Stimulated activated CD8-positive, alpha-beta memory T cell treated with anti-CD3 and anti-CD28 coated beads, Interleukin-7, amount 100 ng/mL, for 4 hours (primary cell): Measurements from ENCODE around the gene PAH.
"Not testable (repeated sequence)": the region's sequence is repeated elsewhere in the genome, so short reads cannot be mapped to it uniquely, and the experiment has no call there.

Experiments
- DNase-seq, 2 donors: peaks; one replicate each; pipeline ENCODE4 v3.0.0-alpha.2; 2020; ENCODE audit warnings: low read depth in 2 of 2

The PAH gene

DNA sequence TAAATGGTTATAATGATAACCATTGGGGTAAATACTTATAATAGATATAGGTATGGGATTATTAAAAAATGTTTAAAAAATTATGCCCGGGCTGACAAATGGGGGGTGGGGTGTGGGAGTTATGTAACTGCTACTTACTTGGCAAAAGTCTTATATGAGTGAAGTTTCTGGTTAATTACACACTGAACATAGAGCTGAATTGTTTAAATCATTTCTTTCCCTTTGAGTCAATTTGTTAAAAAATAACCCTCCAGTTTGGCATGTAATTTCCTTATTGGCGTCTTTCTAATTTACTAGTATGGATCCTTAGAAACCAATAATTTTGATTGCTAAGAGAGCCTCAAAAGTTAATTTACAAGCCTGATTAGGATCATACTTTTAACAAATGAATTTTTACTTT, 16.7 kb downstream of the PAH start:
- no peak for DNase-seq

DNA sequence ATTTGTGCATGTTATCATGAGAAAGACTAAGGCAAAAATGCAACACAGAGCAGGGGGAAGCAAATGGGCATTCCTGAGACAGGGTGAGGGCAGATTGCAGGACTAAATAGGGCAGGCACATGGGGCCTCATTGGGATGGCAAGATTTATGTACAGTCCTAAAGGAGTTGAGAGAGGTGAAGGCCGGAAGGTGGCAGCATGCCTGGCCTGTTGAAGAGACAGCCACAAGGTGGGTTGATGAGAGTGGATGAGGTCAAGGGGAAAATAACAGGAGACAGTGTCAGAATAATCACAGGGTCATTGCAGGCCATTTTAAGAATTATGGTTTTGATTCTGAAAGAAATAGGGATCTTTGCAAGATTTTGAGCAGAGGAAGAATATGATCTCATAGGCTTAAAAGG, 21.0 kb downstream of the PAH start:
- DNase-seq = no peak

DNA sequence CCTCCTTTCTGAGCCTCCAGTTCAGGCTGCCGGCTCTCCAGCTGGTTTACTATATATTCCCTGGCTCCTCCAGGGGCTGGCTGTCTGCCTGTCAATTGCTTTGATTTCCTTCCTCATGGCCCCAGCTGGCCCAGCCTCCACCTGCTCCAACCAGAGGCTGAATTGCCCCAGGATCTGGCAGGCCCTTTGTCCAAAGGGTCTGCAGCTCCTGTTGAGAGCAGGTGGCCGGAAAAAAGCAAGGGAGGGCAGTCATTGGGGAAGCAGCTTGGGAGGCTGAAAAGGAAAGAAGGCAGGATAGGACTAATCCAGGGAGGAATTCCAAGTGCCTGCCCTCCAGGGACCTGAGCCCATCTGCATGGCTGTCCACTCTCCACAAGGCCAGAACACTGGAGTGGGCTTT, 25.3 kb downstream of the PAH start:
- DNase-seq = no peak

DNA sequence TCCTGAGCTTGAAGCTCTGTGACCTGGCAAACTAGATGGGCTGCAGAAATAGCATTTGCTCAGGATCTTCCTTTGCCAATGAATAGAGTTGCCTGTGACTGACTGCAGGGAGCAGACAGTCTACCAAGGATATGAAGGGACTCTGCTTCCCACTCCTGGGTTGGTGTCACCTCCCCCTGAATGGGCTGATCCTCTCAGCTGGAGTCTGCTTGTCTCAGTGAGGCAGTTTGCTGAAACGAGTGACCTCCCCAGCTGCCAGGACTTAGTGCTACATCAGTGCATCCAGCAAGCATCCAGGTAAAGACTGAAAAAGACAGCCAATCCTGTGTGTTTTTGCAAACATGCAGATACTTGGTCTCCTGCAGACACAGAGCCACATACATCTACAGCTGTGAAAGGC, 28.5 kb downstream of the PAH start:
- no peak for DNase-seq

DNA sequence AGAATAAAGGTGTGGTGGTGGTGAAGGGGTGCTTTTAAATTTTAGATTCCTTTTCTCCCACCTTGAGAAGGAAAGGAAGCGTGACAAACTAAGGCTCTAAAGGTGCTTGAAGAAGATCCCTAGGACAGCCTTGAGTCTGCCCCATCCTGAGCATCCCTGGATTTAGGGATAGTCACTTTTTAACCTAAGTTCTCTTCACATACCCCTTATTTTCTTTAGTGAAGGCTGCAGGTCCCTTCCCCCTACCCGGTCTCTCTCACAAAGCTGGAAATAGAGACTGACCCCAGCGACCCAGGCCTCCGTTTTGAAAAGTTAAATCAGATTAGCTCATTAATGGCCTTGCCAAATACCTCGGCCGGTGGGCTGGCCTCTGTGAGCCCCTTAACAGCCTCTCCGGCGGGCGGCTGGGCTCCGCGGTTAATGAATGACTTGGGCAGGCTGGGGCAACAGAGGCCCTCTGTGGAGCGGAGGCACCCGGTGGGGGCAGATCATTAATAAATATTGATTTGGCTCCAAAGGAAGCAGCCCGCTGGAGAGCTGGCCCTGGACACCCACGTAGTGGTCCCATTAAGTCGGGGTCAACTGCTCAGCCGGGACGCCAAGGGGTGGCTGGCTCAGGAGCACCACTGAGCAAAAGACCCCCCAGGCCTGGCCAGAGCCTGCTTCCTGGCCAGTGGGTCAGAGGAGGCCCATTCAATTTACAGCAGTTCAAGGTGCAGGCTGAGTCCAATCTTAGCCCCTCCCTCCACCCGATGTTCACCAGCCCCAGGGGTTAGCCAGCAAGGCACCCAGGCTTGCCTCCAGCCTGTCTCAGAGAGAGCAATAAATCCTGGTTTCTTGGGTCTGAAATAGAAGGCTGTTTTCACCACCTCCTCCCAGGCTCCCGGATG, 31.8 kb downstream of the PAH start:
- DNase-seq = no peak

DNA sequence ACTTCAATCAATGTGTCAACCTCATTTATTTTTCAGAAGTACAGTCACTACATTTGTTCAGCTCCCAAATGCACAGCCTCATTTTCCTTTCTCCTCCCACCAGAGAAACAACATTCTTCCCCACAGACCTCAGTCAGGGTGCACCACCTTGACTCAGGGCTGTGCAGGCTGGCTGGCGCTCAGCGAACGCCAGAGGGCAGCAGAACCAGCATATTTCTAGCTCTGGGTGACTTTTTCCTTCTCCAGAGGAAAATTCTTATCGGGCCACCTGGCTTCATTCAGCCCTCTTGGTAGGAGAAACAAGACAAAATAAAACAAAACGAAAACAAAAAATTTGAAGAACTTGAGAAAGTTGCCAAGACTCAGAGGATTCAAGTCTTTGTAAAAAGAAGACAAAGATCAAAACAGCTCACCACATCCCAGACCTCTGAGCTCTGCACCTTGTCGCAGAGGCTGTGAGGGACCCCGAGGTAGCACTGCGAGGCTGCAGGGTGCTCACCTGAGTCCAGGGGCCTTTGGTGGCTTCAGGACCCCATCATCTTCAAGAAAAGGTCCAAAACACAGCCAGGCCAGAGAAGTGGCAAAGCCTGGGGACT, 33.7 kb downstream of the PAH start:
- peak in 1 of 2 donors; percentile 5 for DNase-seq

DNA sequence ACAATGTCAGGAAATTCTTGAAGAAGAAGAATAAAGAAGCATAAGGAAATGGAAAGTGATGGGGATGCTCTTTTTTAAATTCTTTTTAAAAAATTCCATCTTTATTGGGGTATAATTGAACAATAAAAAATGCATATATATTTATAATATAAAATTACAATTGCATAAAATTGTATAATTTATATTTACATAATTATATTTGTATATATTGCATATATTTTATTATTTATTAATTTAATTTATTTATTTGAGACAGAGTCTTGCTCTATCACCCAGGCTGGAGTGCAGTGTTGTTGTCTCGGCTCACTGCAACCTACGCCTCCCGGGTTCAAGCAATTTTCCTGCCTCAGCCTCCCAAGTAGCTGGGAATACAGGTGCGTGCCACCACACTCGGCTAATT, 36.3 kb downstream of the PAH start:
- no peak for DNase-seq

DNA sequence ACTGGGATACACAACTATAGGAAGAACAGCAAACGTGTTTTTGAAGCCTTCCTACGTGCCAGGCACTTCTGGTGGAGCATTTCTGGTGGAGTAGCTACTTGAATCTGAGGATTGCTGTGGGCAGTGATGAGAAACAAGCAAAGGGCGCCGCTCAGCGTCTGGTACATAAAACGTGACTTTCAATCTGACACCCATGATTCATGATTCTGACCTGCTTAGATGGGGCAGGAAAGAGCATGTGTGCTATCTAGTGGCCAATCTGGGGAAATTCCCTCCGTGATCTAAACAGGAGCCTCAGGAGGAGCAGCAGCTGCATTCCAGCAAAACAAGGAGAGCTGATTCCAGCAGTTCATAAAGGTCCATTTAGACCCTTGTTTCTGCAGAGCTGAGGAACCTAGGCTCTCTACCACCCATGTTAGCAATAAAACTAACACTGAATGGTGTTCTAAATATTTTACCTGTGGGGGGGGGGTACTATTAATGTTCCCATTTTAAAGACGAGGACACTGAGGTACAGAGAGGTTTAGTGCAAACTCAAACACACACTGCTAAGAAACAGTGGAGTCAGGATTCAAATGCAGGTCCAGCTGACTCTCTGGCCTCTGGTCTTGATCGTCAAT, 37.8 kb downstream of the PAH start:
- no peak for DNase-seq

DNA sequence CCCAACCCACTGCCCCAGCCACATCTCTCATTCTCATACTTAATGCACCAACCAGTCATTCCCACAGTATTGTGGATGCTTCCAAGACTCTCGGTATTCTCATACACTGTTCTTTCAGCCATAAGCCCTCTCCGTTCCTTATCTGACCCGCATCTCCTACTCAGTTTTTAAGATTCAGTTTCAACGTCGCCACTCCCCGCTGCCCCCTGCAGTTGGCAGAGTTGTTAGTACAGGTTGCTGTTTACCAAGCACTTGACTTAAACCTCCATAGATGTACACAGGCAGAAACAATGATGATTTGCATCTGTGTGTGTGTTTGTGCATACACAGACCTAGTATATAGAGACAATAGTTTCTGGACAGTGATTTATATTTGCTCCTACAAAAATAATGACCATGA, 40.2 kb downstream of the PAH start:
- no peak for DNase-seq

DNA sequence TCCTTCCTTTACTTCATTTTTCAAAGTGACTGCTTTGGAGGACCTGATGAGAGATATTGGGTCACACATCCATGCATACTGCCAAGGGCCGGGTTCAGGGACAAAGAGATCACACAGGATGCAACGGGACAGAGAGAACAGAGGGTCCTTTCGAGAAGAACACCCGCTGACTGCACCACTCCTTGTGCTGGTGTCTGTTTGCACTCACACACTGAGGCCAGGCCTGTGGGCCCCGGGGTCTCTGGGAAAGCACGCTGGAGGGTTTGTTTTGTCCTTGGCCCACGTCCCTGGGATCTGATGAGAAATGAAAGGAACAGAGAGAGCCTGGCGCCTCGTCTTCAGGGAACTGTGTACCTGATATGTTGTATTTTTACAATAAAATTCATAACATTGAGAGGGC, 42.2 kb downstream of the PAH start:
- DNase-seq = no peak

DNA sequence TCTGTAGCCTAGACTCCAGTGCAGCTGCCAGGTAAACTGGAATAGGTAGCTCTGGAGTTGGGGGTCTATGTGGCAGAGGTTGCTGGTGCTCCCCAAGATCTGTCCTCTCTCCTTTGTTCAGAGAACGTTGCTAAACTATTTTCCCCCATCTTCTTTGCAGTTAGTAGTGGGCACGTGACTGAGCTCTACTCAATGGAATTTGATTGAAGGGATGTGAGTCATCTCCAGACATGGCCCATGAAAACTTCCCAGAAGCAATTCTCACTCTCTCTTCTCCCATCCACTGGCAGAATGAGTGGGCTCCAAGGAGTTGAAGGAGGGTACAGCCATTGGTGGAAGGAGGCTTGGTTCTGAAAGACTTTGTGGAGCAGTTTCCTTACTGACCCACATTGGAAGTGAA, 44.0 kb downstream of the PAH start:
- DNase-seq = no peak

DNA sequence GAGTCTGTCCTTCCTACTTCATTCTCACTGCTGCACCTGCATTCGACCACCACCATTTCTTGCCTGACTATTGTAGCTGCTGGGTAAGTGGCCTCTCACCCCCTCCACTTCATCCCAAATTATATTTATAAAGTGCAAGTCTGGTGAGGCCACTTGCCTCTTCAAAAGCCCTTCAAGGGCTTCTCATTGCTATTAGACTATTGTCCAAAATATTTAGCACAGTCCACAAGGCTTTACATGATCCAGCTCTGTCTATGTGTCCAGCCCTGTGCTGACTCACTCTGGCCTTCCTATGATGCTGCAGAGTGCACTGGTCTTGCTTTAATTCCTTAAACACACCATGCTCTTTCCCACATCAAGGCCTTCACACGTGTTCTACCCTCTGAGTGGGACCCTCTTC, 46.0 kb downstream of the PAH start:
- no peak for DNase-seq

DNA sequence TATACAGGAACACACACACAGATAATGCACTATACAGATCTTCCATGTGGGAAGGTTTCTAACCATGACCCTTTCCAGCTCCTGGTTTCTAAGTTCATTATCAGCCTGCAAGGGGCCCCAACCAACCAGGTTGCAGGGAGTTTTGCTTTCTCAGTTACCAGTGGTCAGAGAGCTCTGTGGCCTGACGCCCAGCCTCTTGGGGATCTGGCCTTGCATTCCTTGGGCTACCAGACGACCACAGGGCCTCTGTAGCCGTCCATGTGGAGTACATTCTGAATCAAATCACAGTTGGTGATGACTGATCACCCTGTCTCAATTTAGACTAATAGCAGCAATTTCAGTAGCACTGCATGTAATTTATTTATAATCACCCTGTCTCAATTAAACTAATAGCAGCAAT, 47.5 kb downstream of the PAH start:
- DNase-seq = no peak

DNA sequence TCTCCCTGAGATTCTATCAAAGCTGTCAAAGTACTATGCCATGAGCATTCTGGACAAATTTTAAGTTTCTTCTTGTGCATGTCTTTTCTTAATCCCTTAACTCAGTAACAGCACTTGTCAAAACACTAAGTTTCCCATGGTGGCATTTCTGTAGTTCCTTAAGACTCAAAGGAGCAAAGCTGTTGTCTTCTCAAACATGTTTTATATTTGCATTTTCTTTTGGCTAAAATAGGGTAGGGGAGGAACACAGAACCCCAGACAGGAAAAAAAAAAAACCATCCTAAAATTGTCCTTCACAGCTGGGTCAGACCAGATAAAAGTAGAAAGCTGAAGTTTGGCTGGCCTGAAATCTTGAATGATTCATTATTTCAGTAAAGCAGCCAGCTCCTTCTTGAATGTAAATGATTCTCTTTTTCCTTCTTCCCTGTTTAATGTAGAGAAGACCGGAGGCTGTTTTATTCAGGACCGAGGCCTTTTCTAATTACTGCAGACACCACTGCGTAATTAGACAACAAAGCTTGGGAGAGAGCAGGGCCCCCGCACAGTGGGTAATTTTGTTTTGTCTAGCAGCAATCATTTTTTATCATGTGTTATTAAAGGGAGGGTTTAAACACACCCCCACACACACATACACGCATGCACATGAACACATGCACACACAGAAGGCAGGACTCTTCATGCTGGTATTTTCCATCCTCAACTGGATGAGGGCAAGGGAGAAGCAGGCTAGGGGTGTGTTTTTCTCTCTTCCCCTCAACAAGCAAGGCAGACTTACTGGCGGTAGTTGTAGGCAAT, 51.0 kb downstream of the PAH start:
- DNase-seq = no peak

DNA sequence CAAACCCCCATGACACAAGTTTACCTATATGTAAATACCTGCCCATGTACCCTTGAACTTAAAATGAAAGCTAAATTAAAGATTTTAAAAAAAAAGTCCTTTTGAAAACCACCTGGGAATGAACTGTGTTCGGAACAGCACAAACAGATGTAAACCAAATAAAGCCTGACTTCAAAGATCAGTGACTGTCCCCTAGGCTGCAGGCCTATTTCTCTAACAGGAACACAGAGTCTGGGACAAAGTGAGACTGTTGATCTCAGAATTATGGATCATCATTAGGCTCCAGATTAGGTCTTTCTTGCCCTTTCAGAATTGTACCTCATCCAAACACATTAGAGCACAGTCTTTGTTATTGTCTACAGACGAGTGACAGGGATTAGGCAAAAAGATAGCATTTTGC, 54.6 kb downstream of the PAH start:
- DNase-seq = no peak

DNA sequence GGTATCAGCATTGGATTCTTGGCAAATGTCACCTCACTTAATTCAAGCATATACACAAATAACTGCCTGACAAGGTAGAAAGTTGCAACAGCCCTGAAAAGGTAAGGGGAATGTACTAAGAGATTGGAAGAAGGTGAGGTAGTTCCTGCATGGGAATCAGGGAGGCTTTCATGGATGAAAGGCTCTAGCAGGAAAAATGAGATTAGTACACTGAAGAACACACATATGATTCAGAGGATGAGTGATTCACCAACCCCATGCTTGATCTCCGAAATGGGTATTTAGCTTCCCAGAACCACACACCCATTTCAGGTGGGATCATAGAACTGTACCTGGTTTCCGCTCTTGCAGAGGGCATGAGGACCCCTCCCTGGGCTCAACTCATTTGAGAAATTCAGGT, 65.8 kb downstream of the PAH start:
- no peak for DNase-seq

DNA sequence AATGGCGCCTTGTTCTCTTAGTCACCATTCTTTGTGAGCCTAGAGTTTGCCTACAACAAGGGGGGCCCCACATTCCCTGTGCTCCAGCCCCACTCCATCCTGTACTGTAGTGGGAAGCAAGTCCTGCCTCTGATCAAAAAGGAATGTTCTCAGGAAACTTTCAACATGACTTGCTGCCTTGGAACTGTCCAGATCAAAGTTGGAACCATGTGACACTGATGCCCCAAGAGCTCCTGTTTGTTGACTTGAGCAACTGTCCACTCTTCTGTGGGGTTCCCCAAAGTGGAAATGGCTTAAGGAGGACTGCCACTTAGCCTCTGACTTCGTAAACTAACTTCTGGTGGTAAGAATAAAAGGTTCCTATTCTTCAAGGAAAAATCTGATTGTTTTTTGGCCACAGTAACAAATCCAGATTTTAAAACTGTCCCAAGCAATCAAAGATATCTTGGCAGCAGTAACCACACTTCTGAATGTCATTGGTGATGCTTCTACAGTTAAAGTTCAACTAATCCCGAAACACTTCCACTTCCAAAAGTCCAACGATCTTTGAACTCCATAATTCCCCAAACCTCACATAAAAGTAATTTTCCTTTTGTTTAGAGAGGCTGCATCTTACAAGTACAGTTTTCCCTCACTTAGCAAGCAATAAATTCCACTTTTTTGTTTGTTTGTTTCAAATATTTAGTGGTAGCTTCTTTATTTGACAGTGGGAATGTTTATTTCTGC, 67.2 kb downstream of the PAH start:
- DNase-seq = no peak

DNA sequence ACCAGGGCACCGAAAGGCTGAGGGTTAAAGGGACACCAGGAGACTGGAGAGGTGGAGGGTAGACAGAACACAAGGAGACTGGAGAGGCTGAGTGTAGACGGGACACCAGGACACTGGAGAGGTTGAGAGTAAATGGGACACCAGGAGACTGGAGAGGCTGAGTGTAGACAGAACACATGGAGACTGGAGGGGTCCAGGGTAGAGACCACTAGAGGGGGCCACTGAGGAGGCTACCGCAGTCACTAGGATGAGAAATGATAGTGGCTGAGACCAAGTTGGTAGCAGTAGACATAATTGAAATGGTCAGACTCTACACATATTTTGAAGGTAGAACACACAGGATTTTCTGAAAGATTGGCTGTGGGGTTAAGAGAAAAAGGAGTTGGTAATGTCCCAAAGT, 68.2 kb downstream of the PAH start:
- no peak for DNase-seq

DNA sequence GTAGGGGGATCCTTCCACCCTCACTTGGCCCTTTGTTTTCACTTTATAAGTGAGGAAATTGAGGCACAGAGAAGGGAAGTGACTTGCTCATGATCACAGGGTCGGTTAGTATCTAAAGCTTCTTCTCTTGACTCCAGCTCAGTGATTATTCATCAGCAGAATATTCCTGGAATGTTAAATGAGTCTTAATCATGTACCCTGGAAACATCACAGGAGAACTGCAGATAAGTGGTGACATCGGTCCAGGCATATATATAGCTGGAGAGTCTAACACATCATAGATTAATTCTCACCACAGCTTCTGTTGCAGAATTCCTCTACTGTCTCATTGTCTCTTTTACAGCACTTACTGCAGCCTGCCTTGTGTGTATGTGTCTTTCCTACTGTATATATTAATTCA, 69.9 kb downstream of the PAH start:
- DNase-seq = no peak

DNA sequence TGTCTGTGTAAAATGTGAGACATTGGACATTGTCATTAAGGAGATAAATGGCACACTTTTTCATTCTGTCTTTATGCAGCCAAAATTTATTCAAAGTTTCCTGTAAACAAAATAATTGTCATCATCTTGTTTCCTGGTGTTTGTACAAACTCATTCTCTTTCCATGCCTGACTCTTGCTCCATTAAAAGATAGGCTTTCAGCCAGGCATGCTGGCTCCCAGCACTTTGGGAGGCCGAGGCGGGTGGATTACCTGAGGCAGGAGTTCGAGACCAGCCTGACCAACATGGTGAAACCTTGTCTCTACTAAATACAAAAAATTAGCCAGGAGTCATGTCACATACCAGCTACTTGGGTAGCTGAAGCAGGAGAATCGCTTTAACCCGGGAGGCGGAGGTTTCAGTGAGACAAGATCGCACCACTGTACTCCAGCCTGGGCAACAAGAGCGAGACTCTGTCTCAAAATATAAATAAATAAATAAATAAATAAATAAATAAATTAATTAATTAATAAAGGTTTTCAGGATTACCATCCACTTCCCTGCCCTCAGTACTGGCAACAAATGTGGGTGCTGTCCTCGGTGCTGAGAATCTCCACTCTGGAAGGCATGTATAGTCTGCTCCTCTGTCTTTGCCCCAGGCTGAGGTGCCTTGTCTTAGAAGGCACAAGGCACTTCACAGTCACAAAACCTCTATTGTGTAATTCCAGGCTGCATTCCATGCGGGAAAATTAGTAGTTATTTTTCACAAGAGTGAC, 83.2 kb downstream of the PAH start:
- no peak for DNase-seq

DNA sequence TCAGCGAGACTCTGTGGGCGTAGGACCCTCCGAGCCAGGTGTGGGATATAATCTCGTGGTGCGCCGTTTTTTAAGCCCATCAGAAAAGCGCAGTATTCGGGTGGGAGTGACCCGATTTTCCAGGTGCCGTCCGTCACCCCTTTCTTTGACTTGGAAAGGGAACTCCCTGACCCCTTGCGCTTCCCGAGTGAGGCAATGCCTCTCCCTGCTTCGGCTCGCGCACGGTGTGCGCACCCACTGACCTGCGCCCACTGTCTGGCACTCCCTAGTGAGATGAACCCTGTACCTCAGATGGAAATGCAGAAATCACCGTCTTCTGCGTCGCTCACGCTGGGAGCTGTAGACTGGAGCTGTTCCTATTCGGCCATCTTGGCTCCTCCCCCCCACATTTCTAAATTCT, 84.2 kb downstream of the PAH start:
- not testable (repeated sequence) for DNase-seq
